Testis (tissue), 2 donors: Measurements from ENCODE around the gene URM1.

Source experiments
- POLR2A ChIP-seq: fragments of 450-650 bp; IDR thresholded peaks from one replicate; pipeline ENCODE4 v1.6.1; 2017; ENCODE audit warnings: antibody characterized with exemption, mild to moderate bottlenecking, moderate library complexity
- TF ChIP-seq, protein P1 (sequence below), 3 experiments: fragments of 450-650 bp in 2 of 3; fragments of 200-600 bp in 1 of 3; sonication (generic) in 1 of 3; IDR thresholded peaks; one replicate each; pipeline ENCODE4 v1.5.1; 2016 to 2019; ENCODE audit warnings: antibody characterized with exemption in 3 of 3, mild to moderate bottlenecking in 2 of 3, moderate library complexity in 1 of 3

- TF ChIP-seq POLR2A = no peak
- TF ChIP-seq, protein P1, sequence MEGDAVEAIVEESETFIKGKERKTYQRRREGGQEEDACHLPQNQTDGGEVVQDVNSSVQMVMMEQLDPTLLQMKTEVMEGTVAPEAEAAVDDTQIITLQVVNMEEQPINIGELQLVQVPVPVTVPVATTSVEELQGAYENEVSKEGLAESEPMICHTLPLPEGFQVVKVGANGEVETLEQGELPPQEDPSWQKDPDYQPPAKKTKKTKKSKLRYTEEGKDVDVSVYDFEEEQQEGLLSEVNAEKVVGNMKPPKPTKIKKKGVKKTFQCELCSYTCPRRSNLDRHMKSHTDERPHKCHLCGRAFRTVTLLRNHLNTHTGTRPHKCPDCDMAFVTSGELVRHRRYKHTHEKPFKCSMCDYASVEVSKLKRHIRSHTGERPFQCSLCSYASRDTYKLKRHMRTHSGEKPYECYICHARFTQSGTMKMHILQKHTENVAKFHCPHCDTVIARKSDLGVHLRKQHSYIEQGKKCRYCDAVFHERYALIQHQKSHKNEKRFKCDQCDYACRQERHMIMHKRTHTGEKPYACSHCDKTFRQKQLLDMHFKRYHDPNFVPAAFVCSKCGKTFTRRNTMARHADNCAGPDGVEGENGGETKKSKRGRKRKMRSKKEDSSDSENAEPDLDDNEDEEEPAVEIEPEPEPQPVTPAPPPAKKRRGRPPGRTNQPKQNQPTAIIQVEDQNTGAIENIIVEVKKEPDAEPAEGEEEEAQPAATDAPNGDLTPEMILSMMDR (IDR thresholded peaks at IDR 0.05) = no peak
Measured at GRCh38 chr9:128434340-128434739, 63.2 kb downstream of the URM1 start.
